Measurements from ENCODE around the gene TBC1D22A. TPM values are rescaled to one million over a fixed set of nuclear protein-coding genes. Genes with fewer than 3 reads are reported as not detected.

TBC1D22A gene
- total and polyA plus RNA-seq, 10 of the 15 experiments (the other 5 are each of a cell fraction or from before 2014, with no cell fraction given), result 0.63 to 44.7 (median 27.4) TPM

- Histone ChIP-seq H3K9ac (ENCODE audit: control insufficient read depth, insufficient read depth, low read length) (no peak overlapping the region), H4K20me1 (ENCODE audit: control insufficient read depth, insufficient read depth) (no peaks in the 10 kb centered on the region; the same call in 1 of the 2 replicates), H3K36me3 (ENCODE audit: control insufficient read depth in 2 of 2, insufficient read depth in 2 of 2, low read length in 1 of 2) (peaks cover 10 to 23% of the 10 kb centered on the region in 2 experiments), H3K9me3 (replicated peaks; ENCODE audit: control insufficient read depth, insufficient read depth, low read length) (no peaks in the 10 kb centered on the region), H3K4me2 (ENCODE audit: control insufficient read depth, insufficient read depth) (no peak overlapping the region), H2AFZ (ENCODE audit: control insufficient read depth, low read depth, low read length) (no peak overlapping the region), H3K27me3 (replicated peaks in 1 of 2; ENCODE audit: control insufficient read depth in 2 of 2, insufficient read depth in 2 of 2, low read length in 1 of 2) (no peaks in the 10 kb centered on the region), H3K79me2 (ENCODE audit: control insufficient read depth, insufficient read depth, low read length) (no peaks in the 10 kb centered on the region), H3K4me3 (no peak overlapping the region), H3K4me1 (ENCODE audit: control insufficient read depth, insufficient read depth, low read length) (no peaks in the 10 kb centered on the region), H3K27ac (ENCODE audit: control insufficient read depth, insufficient read depth) (no peak overlapping the region)
- ChIA-PET RAD21 (ENCODE audit: unreplicated experiment) (no interaction called here), CTCF (interaction anchor here (0.5 to 0.6 kb wide), 2 partner anchors 493 to 674 kb away, joined by 3 to 4 read pairs; no protein-coding TSS in a partner anchor), POLR2A (no interaction called here), SMC1A (ENCODE audit: uncharacterized antibody, unreplicated experiment) (no interaction called here)
- in situ Hi-C loops (cut with MboI) (no loop called here), intact Hi-C loops (cut with micrococcal nuclease; ENCODE audit: unreplicated experiment) (no loop called here)
- BruUV-seq (replicated peaks), result no TSS peak
- WGBS (ENCODE audit: insufficient coverage, insufficient replicate concordance, low lambda C conversion rate, missing lambda C conversion rate), result 98% methylated on average over 11 of the region's 11 CpGs
- no peak for TF ChIP-seq JUNB (IDR thresholded peaks at IDR 0.05)
- ATAC-seq (no peak), DNase-seq (ENCODE audit: low read depth, low spot score) (no peak), FAIRE-seq (no peak)
Observed at GRCh38 chr22:46842606-46843005, 80.2 kb downstream of the TBC1D22A start.

- H3K4me2 ChIP-seq (ENCODE audit: control insufficient read depth, insufficient read depth), result no peak overlapping the region
- H3K36me3 ChIP-seq (ENCODE audit: control insufficient read depth in 2 of 2, insufficient read depth in 2 of 2, low read length in 1 of 2), result peaks cover 10 to 23% of the 10 kb centered on the region in 2 experiments
- intact Hi-C loops (cut with micrococcal nuclease; ENCODE audit: unreplicated experiment) (no loop called here), in situ Hi-C loops (cut with MboI) (no loop called here)
- no peak overlapping the region for H2AFZ ChIP-seq (ENCODE audit: control insufficient read depth, low read depth, low read length)
- H3K9me3 ChIP-seq (replicated peaks; ENCODE audit: control insufficient read depth, insufficient read depth, low read length), result no peaks in the 10 kb centered on the region
- H3K79me2 ChIP-seq (ENCODE audit: control insufficient read depth, insufficient read depth, low read length), result no peaks in the 10 kb centered on the region
- ChIA-PET CTCF (no interaction called here), SMC1A (ENCODE audit: uncharacterized antibody, unreplicated experiment) (no interaction called here), RAD21 (ENCODE audit: unreplicated experiment) (no interaction called here), POLR2A (no interaction called here)
- no peaks in the 10 kb centered on the region for H3K4me1 ChIP-seq (ENCODE audit: control insufficient read depth, insufficient read depth, low read length)
- no peaks in the 10 kb centered on the region; the same call in 1 of the 2 replicates for H4K20me1 ChIP-seq (ENCODE audit: control insufficient read depth, insufficient read depth)
- no peaks in the 10 kb centered on the region for H3K27me3 ChIP-seq (replicated peaks in 1 of 2; ENCODE audit: control insufficient read depth in 2 of 2, insufficient read depth in 2 of 2, low read length in 1 of 2)
- WGBS (ENCODE audit: insufficient coverage, insufficient replicate concordance, low lambda C conversion rate, missing lambda C conversion rate), result 85% methylated on average over 10 of the region's 10 CpGs
- DNase-seq (ENCODE audit: low read depth, low spot score) (no peak), FAIRE-seq (no peak), ATAC-seq (no peak)
- TF ChIP-seq STAT1 (conservative IDR thresholded peaks at IDR 0.05), result no peak
- TF ChIP-seq HDAC2 (IDR thresholded peaks at IDR 0.05), result no peak
- no peak for TF ChIP-seq EZH2 (IDR thresholded peaks at IDR 0.05; ENCODE audit: borderline replicate concordance, control insufficient read depth, low read depth, low read length)
- no peak for TF ChIP-seq NR2C1 (IDR thresholded peaks at IDR 0.05)
- TF ChIP-seq BHLHE40 (IDR thresholded peaks at IDR 0.05; ENCODE audit: borderline replicate concordance in 1 of 2, low read depth in 2 of 2, low read length in 1 of 2), result no peak
- TF ChIP-seq HDAC6 (IDR thresholded peaks at IDR 0.05; ENCODE audit: unreplicated experiment), result no peak
- TF ChIP-seq MEF2B (IDR thresholded peaks at IDR 0.05; ENCODE audit: partially characterized antibody, poor library complexity, severe bottlenecking), result no peak
- TF ChIP-seq ZNF384 (IDR thresholded peaks at IDR 0.05; ENCODE audit: borderline replicate concordance, low read depth, low read length), result no peak
- TF ChIP-seq YBX1 (IDR thresholded peaks at IDR 0.05), result no peak
- no peak for TF ChIP-seq RCOR1 (conservative IDR thresholded peaks at IDR 0.05; ENCODE audit: low read depth, low read length)
- no peak for TF ChIP-seq SMAD5 (IDR thresholded peaks at IDR 0.05; ENCODE audit: low read depth)
- no peak for TF ChIP-seq RELB (IDR thresholded peaks at IDR 0.05; ENCODE audit: low read depth)
- no peak for TF ChIP-seq E2F4 (IDR thresholded peaks at IDR 0.05; ENCODE audit: low read depth, low read length)
- TF ChIP-seq HCFC1 (IDR thresholded peaks at IDR 0.05; ENCODE audit: low read length), result no peak
- no peak for TF ChIP-seq JUNB (IDR thresholded peaks at IDR 0.05)
- no peak for TF ChIP-seq STAT3 (IDR thresholded peaks at IDR 0.05; ENCODE audit: low read depth, low read length)
- no peak overlapping the region for H3K27ac ChIP-seq (ENCODE audit: control insufficient read depth, insufficient read depth)
- H3K9ac ChIP-seq (ENCODE audit: control insufficient read depth, insufficient read depth, low read length), result no peak overlapping the region
- H3K4me3 ChIP-seq, result no peak overlapping the region
- no TSS peak for BruUV-seq (replicated peaks)
Observed at GRCh38 chr22:46843821-46844255, 81.4 kb downstream of the TBC1D22A start.

Measured in GM12878 (cell line).